Urothelium cell line (cell line): ENCODE results near the gene FILIP1.

Source experiments
- DNase-seq: peaks from one replicate; pipeline ENCODE4 v3.0.0; 2011; ENCODE audit warnings: low spot score, mixed read lengths
- FAIRE-seq: peaks from 2 replicates; lab custom pipeline; 2011; peaks lifted over from hg19 to GRCh38; lab: Jason Lieb, UNC

The FILIP1 gene

GRCh38 chr6:75272145-75272840, 221.3 kb downstream of the FILIP1 start:
- DNase-seq (no peak), FAIRE-seq (no peak)

- FAIRE-seq (no peak), DNase-seq (no peak)
These were observed 224.6 kb downstream of the FILIP1 start for GRCh38 chr6:75268988-75269354.

- FAIRE-seq (no peak), DNase-seq (no peak)
These were observed 225.2 kb downstream of the FILIP1 start for GRCh38 chr6:75268121-75268987.

GRCh38 chr6:75267461-75267860, 226.1 kb downstream of the FILIP1 start:
- no peak for DNase-seq
- FAIRE-seq = no peak

- DNase-seq (peak; percentile 29), FAIRE-seq (no peak)
These were observed 226.8 kb downstream of the FILIP1 start for GRCh38 chr6:75266716-75267291.

GRCh38 chr6:75263401-75263750, 230.2 kb downstream of the FILIP1 start:
- FAIRE-seq = no peak

GRCh38 chr6:75262716-75263400, 230.7 kb downstream of the FILIP1 start:
- DNase-seq (no peak), FAIRE-seq (no peak)

More at GRCh38 chr6:75263401-75263750, 230.2 kb downstream of the FILIP1 start:
- DNase-seq = no peak

GRCh38 chr6:75261299-75261698, 232.3 kb downstream of the FILIP1 start:
- no peak for FAIRE-seq
- DNase-seq = no peak

GRCh38 chr6:75257343-75258087, 236.1 kb downstream of the FILIP1 start:
- no peak for DNase-seq
- no peak for FAIRE-seq

GRCh38 chr6:75250552-75250951, 243.0 kb downstream of the FILIP1 start:
- no peak for DNase-seq
- no peak for FAIRE-seq

GRCh38 chr6:75249837-75250236, 243.8 kb downstream of the FILIP1 start:
- DNase-seq = no peak

GRCh38 chr6:75246386-75246785, 247.2 kb downstream of the FILIP1 start:
- FAIRE-seq (no peak), DNase-seq (no peak)

More at GRCh38 chr6:75249837-75250236, 243.8 kb downstream of the FILIP1 start:
- FAIRE-seq = no peak

- FAIRE-seq = no peak
- peak; percentile 11 for DNase-seq
These were observed 249.5 kb downstream of the FILIP1 start for GRCh38 chr6:75244063-75244584.

GRCh38 chr6:75243333-75244062, 250.1 kb downstream of the FILIP1 start, which contains the start of gene COX7A2:
Gene COX7A2, minus strand, starts transcription at chr6:75243801. Its CDS starts 67 bp downstream, at chr6:75243734.
- DNase-seq = peak; percentile 89
- FAIRE-seq = peak; percentile 23
